ENCODE measurements around the gene TMEM91. TPM values are rescaled to one million over a fixed set of nuclear protein-coding genes. Genes with fewer than 3 reads are reported as not detected.

TMEM91 gene
- total and polyA plus RNA-seq, 2 donors (not counting 1 experiment from before 2014, with no cell fraction given): 6.3 to 7.1 TPM

DNA sequence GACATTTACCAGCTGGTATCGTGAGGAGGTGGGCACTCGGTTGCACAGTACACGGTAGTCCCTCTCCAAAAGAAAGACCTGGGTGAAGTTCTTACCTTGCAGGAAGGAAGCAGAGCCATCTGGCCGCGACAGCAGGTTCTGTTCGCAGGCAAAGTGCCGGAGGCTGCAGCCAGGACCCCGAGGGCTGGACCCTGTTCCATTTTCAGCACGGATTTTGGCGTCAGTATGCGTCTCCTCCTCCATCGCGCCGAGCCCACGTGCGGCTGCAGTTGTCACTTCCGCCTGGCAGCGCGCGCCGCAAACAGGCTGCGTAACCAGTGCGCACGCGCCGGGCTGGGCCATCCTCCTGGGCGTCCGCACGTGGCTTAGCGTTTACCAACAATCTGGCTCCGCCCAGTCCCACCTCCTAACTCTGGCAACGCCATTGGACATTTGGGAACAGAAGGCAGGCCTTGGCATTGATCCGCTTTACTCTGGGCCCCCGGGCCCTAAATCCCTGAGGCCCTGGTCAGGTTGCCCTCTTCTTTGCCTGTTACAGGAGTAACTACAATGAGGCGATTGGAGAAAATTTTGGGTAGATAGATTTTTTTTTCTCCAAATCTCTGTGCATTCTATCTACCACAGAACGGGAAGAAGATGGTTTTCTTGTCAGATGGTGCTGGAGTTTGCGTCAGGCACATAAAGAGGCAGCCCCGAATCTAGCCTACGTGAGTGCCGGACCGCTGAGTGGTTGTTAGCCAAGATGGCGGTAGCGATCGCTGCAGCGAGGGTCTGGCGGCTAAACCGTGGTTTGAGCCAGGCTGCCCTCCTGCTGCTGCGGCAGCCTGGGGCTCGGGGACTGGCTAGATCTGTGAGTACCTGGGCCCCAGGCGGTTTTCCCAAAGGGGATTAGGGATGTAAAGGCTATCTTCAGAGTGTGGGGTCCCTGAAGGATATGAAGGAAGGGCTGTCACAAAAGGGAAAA is 21.0 kb downstream of the TMEM91 start, which contains the start of the genes BCKDHA and EXOSC5:
Gene BCKDHA, plus strand, starts transcription at position 733 of the 964 bp plus-strand sequence. Its CDS starts 10 bp downstream, at position 743.
Gene EXOSC5, minus strand, starts transcription at position 274 of the 964 bp plus-strand sequence. Its CDS starts 31 bp downstream, at position 243.
- WGBS (ENCODE audit: insufficient coverage): under 1% methylated on average over 49 of the region's 50 CpGs
- Histone ChIP-seq H4K20me1 (ENCODE audit: control insufficient read depth, insufficient read depth, low read length, poor library complexity, severe bottlenecking) (peaks cover 10% of the 10 kb centered on the region), H3K36me3 (replicated peaks in 1 of 2; ENCODE audit: control extremely low read depth in 1 of 2, control insufficient read depth in 1 of 2, extremely low read depth in 1 of 2, insufficient read depth in 2 of 2, low read length in 1 of 2) (peaks cover 0 to 16% of the 10 kb centered on the region in 2 experiments), H3K4me3 (ENCODE audit: control extremely low read depth in 1 of 5, extremely low read depth in 1 of 5, insufficient read depth in 1 of 5, low read depth in 2 of 5, low read length in 4 of 5) (peak within 1 kb of the TSS; percentile 84 to 100 (median 90)), H3K27ac (ENCODE audit: low read length in 2 of 2) (peak within 1 kb of the TSS; percentile 94 to 96), H3K9me3 (ENCODE audit: control extremely low read depth in 1 of 3, control insufficient read depth in 2 of 3, insufficient read depth in 1 of 3, low read length in 2 of 3) (no peaks in the 10 kb centered on the region), H3K4me1 (ENCODE audit: control insufficient read depth in 2 of 2, insufficient read depth in 2 of 2, low read length in 2 of 2) (peaks cover 27 to 28% of the 10 kb centered on the region in 2 donors), H3K4me2 (replicated peaks; ENCODE audit: low read depth, low read length, poor library complexity, severe bottlenecking) (peak within 1 kb of the TSS; percentile 88), H2AFZ (ENCODE audit: insufficient read depth, low read depth, low read length, poor library complexity, severe bottlenecking) (peak within 1 kb of the TSS; percentile 88), H3K79me2 (ENCODE audit: control insufficient read depth, insufficient read depth, low read length) (peaks cover 73% of the 10 kb centered on the region), H3K27me3 (replicated peaks in 1 of 4; ENCODE audit: control extremely low read depth in 1 of 4, control insufficient read depth in 3 of 4, insufficient read depth in 4 of 4, low read length in 3 of 4) (no peaks in the 10 kb centered on the region), H3K9ac (ENCODE audit: low read length) (peak within 1 kb of the TSS; percentile 86)
- peaks cover 45% of the 10 kb centered on the region for H3K4me1 Mint-ChIP-seq
- TF ChIP-seq EZH2 (IDR thresholded peaks at IDR 0.05; ENCODE audit: borderline replicate concordance, insufficient read depth, low read depth, low read length, poor library complexity, severe bottlenecking): no peak
- TF ChIP-seq, protein P1, sequence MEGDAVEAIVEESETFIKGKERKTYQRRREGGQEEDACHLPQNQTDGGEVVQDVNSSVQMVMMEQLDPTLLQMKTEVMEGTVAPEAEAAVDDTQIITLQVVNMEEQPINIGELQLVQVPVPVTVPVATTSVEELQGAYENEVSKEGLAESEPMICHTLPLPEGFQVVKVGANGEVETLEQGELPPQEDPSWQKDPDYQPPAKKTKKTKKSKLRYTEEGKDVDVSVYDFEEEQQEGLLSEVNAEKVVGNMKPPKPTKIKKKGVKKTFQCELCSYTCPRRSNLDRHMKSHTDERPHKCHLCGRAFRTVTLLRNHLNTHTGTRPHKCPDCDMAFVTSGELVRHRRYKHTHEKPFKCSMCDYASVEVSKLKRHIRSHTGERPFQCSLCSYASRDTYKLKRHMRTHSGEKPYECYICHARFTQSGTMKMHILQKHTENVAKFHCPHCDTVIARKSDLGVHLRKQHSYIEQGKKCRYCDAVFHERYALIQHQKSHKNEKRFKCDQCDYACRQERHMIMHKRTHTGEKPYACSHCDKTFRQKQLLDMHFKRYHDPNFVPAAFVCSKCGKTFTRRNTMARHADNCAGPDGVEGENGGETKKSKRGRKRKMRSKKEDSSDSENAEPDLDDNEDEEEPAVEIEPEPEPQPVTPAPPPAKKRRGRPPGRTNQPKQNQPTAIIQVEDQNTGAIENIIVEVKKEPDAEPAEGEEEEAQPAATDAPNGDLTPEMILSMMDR (IDR thresholded peaks at IDR 0.05): no peak
- H3K9me3 Mint-ChIP-seq (ENCODE audit: insufficient read depth): no peaks in the 10 kb centered on the region
- peak within 1 kb of the TSS; percentile 96 for H3K4me3 Mint-ChIP-seq
- DNase-seq (peak; percentile 100), ATAC-seq (ENCODE audit: low read depth) (peak; percentile 98)
- ChIA-PET CTCF (no interaction called here), POLR2A (interaction anchor here (0.6 to 0.8 kb wide), 2 partner anchors 18 to 34 kb away, joined by 3 read pairs; partner anchors contain the start of gene B9D2)
- H3K27me3 Mint-ChIP-seq: no peaks in the 10 kb centered on the region
- intact Hi-C loops (cut with micrococcal nuclease): loop anchor here (1.0 to 5.0 kb wide), 6 partner anchors 33 to 680 kb away; partner anchors contain the start of genes B9D2, CCDC97, COQ8B and DMAC2
- H3K27ac Mint-ChIP-seq: peak within 1 kb of the TSS; percentile 99

All from B cell (primary cell).